GM23248 (cell line): Measurements from ENCODE around the gene RALGPS1.

Experiments used
- EZH2 ChIP-seq: fragments of 200-600 bp; sonication (generic); IDR thresholded peaks from 2 replicates; pipeline ENCODE4 v1.6.1; 2018; ENCODE audit warnings: antibody characterized with exemption, mild to moderate bottlenecking; ENCODE audit not compliant: insufficient read depth, poor library complexity, severe bottlenecking
- EZH2phosphoT487 ChIP-seq: fragments of 200-600 bp; sonication (generic); IDR thresholded peaks from 2 replicates; pipeline ENCODE4 v1.6.1; 2018; ENCODE audit warnings: antibody characterized with exemption, moderate library complexity, mild to moderate bottlenecking, low read depth; ENCODE audit not compliant: insufficient read depth

DNA sequence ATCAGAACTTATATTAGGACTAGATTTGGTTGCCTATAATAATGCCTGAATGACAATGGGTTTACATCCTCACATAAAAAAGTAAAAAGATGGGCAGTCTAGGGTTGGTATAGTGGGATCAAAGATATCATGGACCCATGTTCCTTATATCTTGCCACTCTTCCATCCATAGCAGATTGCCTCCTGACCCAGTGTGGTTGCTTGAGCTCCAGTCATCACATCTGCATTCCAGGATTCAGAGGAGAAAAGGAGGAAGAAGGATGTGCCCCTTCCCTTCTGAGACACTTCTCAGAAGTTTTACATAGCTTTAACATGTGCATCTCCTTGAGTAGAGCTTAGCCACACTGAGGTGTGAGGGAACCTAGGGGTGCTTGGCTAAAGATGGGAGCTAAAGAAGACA is 22.9 kb downstream of the RALGPS1 start:
- no peak for TF ChIP-seq EZH2
- TF ChIP-seq EZH2phosphoT487: no peak
